ENCODE measurements around the gene NACC2. TPM values are rescaled to one million over a fixed set of nuclear protein-coding genes. Genes with fewer than 3 reads are reported as not detected.

Gene NACC2
- total and polyA plus RNA-seq, 4 donors, result 4.8 to 17.8 (median 8.8) TPM

DNA sequence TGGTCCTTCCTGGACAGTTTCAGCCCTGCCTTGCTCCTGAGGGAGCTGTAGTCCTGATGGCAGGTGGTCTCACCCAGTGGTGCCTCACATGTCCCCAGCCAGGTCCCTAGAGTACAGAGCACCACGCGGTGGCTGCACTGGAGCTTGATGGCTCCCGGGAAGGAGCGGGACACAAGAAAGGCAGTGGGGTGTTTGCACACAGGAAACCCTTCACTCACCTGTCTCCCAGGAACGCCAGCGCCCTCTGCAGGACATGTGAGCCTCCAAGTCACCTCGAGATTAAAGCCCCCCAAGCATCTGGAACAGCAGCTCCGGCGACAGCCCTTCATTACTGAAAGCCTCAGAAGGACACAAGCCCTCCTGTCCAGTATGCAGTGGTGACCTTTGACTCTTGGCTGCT lies 43.5 kb upstream of the NACC2 start:
- H3K4me3 ChIP-seq (ENCODE audit: low read depth in 1 of 3, low read length in 3 of 3), result no peak overlapping the region
- H3K9me3 ChIP-seq (ENCODE audit: control insufficient read depth in 4 of 4, low read length in 3 of 4), result no peaks in the 10 kb centered on the region
- 21% methylated on average over 9 of the region's 9 CpGs for WGBS
- H3K4me1 ChIP-seq (ENCODE audit: control insufficient read depth in 4 of 4, insufficient read depth in 4 of 4, low read length in 3 of 4), result peaks cover 0 to 2% (median under 1%) of the 10 kb centered on the region in 4 donors
- TF ChIP-seq FOXA1 (IDR thresholded peaks at IDR 0.05) (no peak), YY1 (IDR thresholded peaks at IDR 0.05) (no peak), RAD21 (IDR thresholded peaks at IDR 0.05) (no peak), HNF4G (IDR thresholded peaks at IDR 0.05) (no peak), HNF4A (conservative IDR thresholded peaks at IDR 0.05) (no peak), GABPA (IDR thresholded peaks at IDR 0.05 in 1 of 2, conservative IDR thresholded peaks at IDR 0.05 in 1 of 2) (no peak)
- TF ChIP-seq, protein P1, sequence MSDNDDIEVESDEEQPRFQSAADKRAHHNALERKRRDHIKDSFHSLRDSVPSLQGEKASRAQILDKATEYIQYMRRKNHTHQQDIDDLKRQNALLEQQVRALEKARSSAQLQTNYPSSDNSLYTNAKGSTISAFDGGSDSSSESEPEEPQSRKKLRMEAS (IDR thresholded peaks at IDR 0.05), result no peak
- TF ChIP-seq, protein P2, sequence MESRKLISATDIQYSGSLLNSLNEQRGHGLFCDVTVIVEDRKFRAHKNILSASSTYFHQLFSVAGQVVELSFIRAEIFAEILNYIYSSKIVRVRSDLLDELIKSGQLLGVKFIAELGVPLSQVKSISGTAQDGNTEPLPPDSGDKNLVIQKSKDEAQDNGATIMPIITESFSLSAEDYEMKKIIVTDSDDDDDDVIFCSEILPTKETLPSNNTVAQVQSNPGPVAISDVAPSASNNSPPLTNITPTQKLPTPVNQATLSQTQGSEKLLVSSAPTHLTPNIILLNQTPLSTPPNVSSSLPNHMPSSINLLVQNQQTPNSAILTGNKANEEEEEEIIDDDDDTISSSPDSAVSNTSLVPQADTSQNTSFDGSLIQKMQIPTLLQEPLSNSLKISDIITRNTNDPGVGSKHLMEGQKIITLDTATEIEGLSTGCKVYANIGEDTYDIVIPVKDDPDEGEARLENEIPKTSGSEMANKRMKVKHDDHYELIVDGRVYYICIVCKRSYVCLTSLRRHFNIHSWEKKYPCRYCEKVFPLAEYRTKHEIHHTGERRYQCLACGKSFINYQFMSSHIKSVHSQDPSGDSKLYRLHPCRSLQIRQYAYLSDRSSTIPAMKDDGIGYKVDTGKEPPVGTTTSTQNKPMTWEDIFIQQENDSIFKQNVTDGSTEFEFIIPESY (IDR thresholded peaks at IDR 0.05), result no peak
- no peaks in the 10 kb centered on the region for H3K36me3 ChIP-seq (ENCODE audit: control insufficient read depth in 4 of 4, insufficient read depth in 3 of 4, low read depth in 1 of 4, low read length in 3 of 4)
- H3K9ac ChIP-seq (ENCODE audit: low read depth in 1 of 2, low read length in 2 of 2), result no peak overlapping the region
- no peak for DNase-seq (ENCODE audit: low spot score)
- H3K27ac ChIP-seq (ENCODE audit: low read depth in 1 of 2, low read length in 2 of 2), result no peak overlapping the region
- peaks cover 0 to 9% (median 2%) of the 10 kb centered on the region in 4 donors for H3K27me3 ChIP-seq (ENCODE audit: control insufficient read depth in 4 of 4, insufficient read depth in 4 of 4, low read length in 3 of 4)

DNA sequence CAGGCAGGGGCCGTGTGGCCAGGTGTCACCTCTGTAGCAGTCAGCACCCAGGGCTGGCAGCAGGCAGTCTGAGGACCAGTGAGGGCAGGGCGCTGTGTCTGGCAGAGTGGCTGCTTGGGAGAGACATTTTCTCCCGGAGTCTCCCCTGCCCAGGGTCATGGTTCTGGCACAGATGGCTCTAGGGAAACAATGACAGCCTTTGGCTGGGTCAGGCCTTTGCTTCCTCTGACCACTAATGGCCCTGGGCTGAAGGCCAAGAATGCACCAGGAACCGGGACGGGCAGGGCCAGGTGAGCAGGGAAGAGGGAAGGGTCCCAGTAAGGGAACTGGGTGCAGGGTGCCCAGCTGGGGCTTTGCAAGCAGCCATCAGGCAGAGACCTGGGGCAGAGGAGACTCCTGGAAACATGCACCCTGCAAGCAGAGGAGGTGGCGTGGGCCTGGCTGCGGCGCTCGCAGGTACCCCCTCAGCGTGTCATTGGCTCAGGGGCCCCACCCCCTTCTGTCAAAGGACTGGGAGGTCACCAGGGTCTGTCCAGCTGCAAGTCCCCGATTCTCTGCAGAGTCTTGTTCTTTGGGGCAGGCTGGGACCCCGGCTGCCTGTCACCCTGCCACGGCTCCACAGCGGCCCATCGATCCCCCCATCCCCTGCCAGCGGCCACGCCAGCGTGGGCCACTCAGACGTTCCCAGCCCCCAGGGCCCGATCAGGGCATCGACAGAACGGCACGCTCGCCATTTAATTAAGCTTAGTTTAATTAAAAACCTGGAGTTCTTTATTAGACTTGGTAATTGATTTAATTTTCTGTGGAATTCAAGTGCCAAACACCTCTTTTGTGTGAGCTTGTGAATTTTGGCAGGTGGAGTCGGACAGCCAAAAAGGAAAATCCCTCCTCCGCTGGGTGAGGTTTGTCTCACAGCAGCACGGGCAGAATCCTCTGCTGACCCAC lies 42.5 kb upstream of the NACC2 start:
- DNase-seq (ENCODE audit: low spot score), result no peak
- no peaks in the 10 kb centered on the region for H3K9me3 ChIP-seq (ENCODE audit: control insufficient read depth in 4 of 4, low read length in 3 of 4)
- WGBS, result 74% methylated on average over 27 of the region's 27 CpGs
- H3K27me3 ChIP-seq (ENCODE audit: control insufficient read depth in 4 of 4, insufficient read depth in 4 of 4, low read length in 3 of 4), result peaks cover 0 to 11% (median 2%) of the 10 kb centered on the region in 4 donors
- no peak overlapping the region for H3K4me3 ChIP-seq (ENCODE audit: low read depth in 1 of 3, low read length in 3 of 3)
- H3K9ac ChIP-seq (ENCODE audit: low read depth in 1 of 2, low read length in 2 of 2), result no peak overlapping the region
- H3K27ac ChIP-seq (ENCODE audit: low read depth in 1 of 2, low read length in 2 of 2), result no peak overlapping the region
- H3K4me1 ChIP-seq (ENCODE audit: control insufficient read depth in 4 of 4, insufficient read depth in 4 of 4, low read length in 3 of 4), result peaks cover 0 to 7% (median 3%) of the 10 kb centered on the region in 4 donors
- H3K36me3 ChIP-seq (ENCODE audit: control insufficient read depth in 4 of 4, insufficient read depth in 3 of 4, low read depth in 1 of 4, low read length in 3 of 4), result no peaks in the 10 kb centered on the region
- no peak for TF ChIP-seq FOXA2 (IDR thresholded peaks at IDR 0.05)

DNA sequence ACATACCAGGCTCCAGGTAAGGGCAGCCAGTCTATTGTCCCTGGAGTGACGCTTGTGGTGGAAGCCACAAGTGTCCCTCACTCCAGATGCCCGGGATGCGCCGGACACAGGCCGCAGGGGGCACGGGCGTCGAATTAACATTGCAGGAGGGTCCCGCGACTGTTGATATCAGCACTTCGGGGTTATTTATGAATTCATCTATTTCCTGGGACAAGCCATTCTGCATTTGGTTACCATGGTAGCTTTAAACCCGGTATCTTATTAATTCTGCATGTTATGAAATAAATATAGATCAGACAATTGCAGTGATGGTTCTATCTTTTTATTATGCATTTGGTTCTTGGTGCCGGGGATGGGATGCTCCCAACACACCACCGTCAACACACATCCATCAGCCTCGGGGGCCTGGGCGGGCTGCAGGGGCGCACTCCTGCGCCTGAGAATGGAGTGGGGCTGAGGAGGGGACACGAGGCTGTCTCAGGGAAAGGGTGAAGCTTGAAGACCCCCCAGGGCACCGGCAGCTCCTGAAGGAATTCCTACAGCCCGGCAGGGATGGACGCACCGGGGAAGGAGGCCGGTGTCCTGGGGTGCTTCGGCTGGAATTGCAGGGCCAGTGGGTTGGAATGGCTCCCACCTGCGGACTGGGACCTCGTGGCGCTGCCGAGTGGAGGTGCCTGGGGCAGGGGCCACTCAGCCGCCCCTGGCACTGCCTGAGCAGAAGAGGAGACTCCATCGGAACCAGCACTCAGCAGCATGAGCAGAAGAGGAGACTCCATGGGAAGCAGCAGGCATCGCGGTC lies 41.2 kb upstream of the NACC2 start:
- Histone ChIP-seq H3K4me3 (ENCODE audit: low read depth in 1 of 3, low read length in 3 of 3) (no peak overlapping the region), H3K4me1 (ENCODE audit: control insufficient read depth in 4 of 4, insufficient read depth in 4 of 4, low read length in 3 of 4) (peaks cover 0 to 8% (median 3%) of the 10 kb centered on the region in 4 donors), H3K9me3 (ENCODE audit: control insufficient read depth in 4 of 4, low read length in 3 of 4) (no peaks in the 10 kb centered on the region), H3K27me3 (ENCODE audit: control insufficient read depth in 4 of 4, insufficient read depth in 4 of 4, low read length in 3 of 4) (peaks cover 0 to 11% (median 2%) of the 10 kb centered on the region in 4 donors), H3K27ac (ENCODE audit: low read depth in 1 of 2, low read length in 2 of 2) (no peak overlapping the region), H3K36me3 (ENCODE audit: control insufficient read depth in 4 of 4, insufficient read depth in 3 of 4, low read depth in 1 of 4, low read length in 3 of 4) (no peaks in the 10 kb centered on the region), H3K9ac (ENCODE audit: low read depth in 1 of 2, low read length in 2 of 2) (no peak overlapping the region)
- 79% methylated on average over 33 of the region's 33 CpGs for WGBS
- TF ChIP-seq, protein P1 (IDR thresholded peaks at IDR 0.05), result no peak
- TF ChIP-seq HNF4G (IDR thresholded peaks at IDR 0.05) (no peak), TAF1 (conservative IDR thresholded peaks at IDR 0.05) (no peak), JUND (IDR thresholded peaks at IDR 0.05) (no peak), FOXA1 (IDR thresholded peaks at IDR 0.05) (no peak), FOXA2 (IDR thresholded peaks at IDR 0.05) (no peak), GABPA (IDR thresholded peaks at IDR 0.05 in 1 of 2, conservative IDR thresholded peaks at IDR 0.05 in 1 of 2) (no peak)
- TF ChIP-seq, protein P3, sequence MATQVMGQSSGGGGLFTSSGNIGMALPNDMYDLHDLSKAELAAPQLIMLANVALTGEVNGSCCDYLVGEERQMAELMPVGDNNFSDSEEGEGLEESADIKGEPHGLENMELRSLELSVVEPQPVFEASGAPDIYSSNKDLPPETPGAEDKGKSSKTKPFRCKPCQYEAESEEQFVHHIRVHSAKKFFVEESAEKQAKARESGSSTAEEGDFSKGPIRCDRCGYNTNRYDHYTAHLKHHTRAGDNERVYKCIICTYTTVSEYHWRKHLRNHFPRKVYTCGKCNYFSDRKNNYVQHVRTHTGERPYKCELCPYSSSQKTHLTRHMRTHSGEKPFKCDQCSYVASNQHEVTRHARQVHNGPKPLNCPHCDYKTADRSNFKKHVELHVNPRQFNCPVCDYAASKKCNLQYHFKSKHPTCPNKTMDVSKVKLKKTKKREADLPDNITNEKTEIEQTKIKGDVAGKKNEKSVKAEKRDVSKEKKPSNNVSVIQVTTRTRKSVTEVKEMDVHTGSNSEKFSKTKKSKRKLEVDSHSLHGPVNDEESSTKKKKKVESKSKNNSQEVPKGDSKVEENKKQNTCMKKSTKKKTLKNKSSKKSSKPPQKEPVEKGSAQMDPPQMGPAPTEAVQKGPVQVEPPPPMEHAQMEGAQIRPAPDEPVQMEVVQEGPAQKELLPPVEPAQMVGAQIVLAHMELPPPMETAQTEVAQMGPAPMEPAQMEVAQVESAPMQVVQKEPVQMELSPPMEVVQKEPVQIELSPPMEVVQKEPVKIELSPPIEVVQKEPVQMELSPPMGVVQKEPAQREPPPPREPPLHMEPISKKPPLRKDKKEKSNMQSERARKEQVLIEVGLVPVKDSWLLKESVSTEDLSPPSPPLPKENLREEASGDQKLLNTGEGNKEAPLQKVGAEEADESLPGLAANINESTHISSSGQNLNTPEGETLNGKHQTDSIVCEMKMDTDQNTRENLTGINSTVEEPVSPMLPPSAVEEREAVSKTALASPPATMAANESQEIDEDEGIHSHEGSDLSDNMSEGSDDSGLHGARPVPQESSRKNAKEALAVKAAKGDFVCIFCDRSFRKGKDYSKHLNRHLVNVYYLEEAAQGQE (IDR thresholded peaks at IDR 0.05), result no peak
- DNase-seq (ENCODE audit: low spot score), result no peak

Data from liver (tissue), 9 donors.